SK-MEL-5 (cell line): ENCODE data around the gene ZNHIT2. TPM values are rescaled to one million over a fixed set of nuclear protein-coding genes. Genes with fewer than 3 reads are reported as not detected.

Source experiments
- small RNA-seq, 2 experiments: library from RNA; depleted of rRNA; stranded (forward); fragments of <200 nt; gene quantifications; one replicate each; pipeline ENCODE3, GENCODE V24; 2014
- total RNA-seq: library from RNA; depleted of rRNA; stranded (reverse); fragments of >200 nt; shearing (Covaris generic); gene quantifications from 2 replicates; pipeline ENCODE4 v1.2.3, GENCODE V29; 2014; rRNA removed

The ZNHIT2 gene
- total RNA-seq, 1 experiment from 2014 or later, result 8.1 TPM

Small RNAs within 50 kb of the gene (small RNA-seq; reads per million reads assigned to genes)
- gene HIGD1AP10 (0 reads per million in 2 experiments), gene PDCL2P2 (0 reads per million in 2 experiments), gene RNU2-23P (0.10 to 5.6 reads per million in 2 experiments)

Other genes with a start within 250 kb of the ZNHIT2 start
- 9.7 and 12.6 TPM in 2 replicates for gene EHD1, start 239.1 kb downstream of the ZNHIT2 start, total RNA-seq
- 5.2 and 8.1 TPM in 2 replicates for gene ATG2A, start 200.5 kb downstream of the ZNHIT2 start, total RNA-seq
- gene PPP2R5B, start 193.0 kb downstream of the ZNHIT2 start, total RNA-seq, result 8.4 and 13.3 TPM in 2 replicates
- gene GPHA2, start 181.8 kb downstream of the ZNHIT2 start, total RNA-seq, result not detected in 2 replicates
- not detected in 2 replicates for gene MAJIN, start 145.6 kb downstream of the ZNHIT2 start, total RNA-seq
- gene BATF2, start 120.7 kb downstream of the ZNHIT2 start, total RNA-seq, result 0.43 and 0.45 TPM in 2 replicates
- 88.5 and 88.6 TPM in 2 replicates for gene ARL2, start 103.5 kb downstream of the ZNHIT2 start, total RNA-seq
- 6.2 and 7.4 TPM in 2 replicates for gene SNX15, start 90.3 kb downstream of the ZNHIT2 start, total RNA-seq
- 4.7 and 4.8 TPM in 2 replicates for gene SAC3D1, start 76.5 kb downstream of the ZNHIT2 start, total RNA-seq
- gene NAALADL1, start 59.1 kb downstream of the ZNHIT2 start, total RNA-seq, result not detected in 2 replicates
- gene CDCA5, start 33.7 kb downstream of the ZNHIT2 start, total RNA-seq, result 18.8 and 21.7 TPM in 2 replicates
- gene ZFPL1, start 33.5 kb downstream of the ZNHIT2 start, total RNA-seq, result 22.2 and 23.8 TPM in 2 replicates
- gene VPS51, start 21.5 kb downstream of the ZNHIT2 start, total RNA-seq, result 86.9 and 92.9 TPM in 2 replicates
- gene TM7SF2, start 5.8 kb downstream of the ZNHIT2 start, total RNA-seq, result 3.4 and 5.3 TPM in 2 replicates
- 196 and 229 TPM in 2 replicates for gene FAU, start 4.4 kb upstream of the ZNHIT2 start, total RNA-seq
- 52.2 and 53.9 TPM in 2 replicates for gene MRPL49, start 4.6 kb upstream of the ZNHIT2 start, total RNA-seq
- gene SYVN1, start 16.8 kb upstream of the ZNHIT2 start, total RNA-seq, result 8.9 and 12.2 TPM in 2 replicates
- not detected in 2 replicates for gene SPDYC, start 52.5 kb upstream of the ZNHIT2 start, total RNA-seq
- 40.5 and 54.5 TPM in 2 replicates for gene CAPN1, start 64.2 kb upstream of the ZNHIT2 start, total RNA-seq
- gene POLA2, start 144.3 kb upstream of the ZNHIT2 start, total RNA-seq, result 5.1 and 19.5 TPM in 2 replicates
- 0.42 and 1.2 TPM in 2 replicates for gene CDC42EP2, start 197.2 kb upstream of the ZNHIT2 start, total RNA-seq
- gene DPF2, start 216.2 kb upstream of the ZNHIT2 start, total RNA-seq, result 21.6 and 22.9 TPM in 2 replicates
- gene TIGD3, start 237.1 kb upstream of the ZNHIT2 start, total RNA-seq, result 0.88 and 1.0 TPM in 2 replicates